Mesothelial cell of epicardium (in vitro differentiated cells): Measurements from ENCODE around the gene ZDHHC14. TPM values are rescaled to one million over a fixed set of nuclear protein-coding genes. Genes with fewer than 3 reads are reported as not detected.

Experiments
- DNase-seq, 2 experiments: peaks; one replicate each; pipeline ENCODE4 v3.0.0; 2021; ENCODE audit warnings: low spot score in 2 of 2; ENCODE audit not compliant: unreplicated experiment in 2 of 2
- H3K27ac Mint-ChIP-seq: 2 replicates; pipeline ENCODE4 v1.8.0; 2021; ENCODE audit warnings: mixed read lengths
- H3K27me3 Mint-ChIP-seq: 2 replicates; pipeline ENCODE4 v1.8.0; 2021; ENCODE audit warnings: low read depth, mixed read lengths
- H3K36me3 Mint-ChIP-seq: 2 replicates; pipeline ENCODE4 v1.8.0; 2021; ENCODE audit warnings: mixed read lengths
- H3K4me1 Mint-ChIP-seq: 2 replicates; pipeline ENCODE4 v1.8.0; 2021; ENCODE audit warnings: mixed read lengths
- H3K4me3 Mint-ChIP-seq: 2 replicates; pipeline ENCODE4 v1.8.0; 2021; ENCODE audit warnings: mild to moderate bottlenecking, moderate library complexity, mixed read lengths
- H3K9me3 Mint-ChIP-seq: 2 replicates; pipeline ENCODE4 v1.8.0; 2021; ENCODE audit warnings: mixed read lengths
- CTCF ChIP-seq: fragments of 200-600 bp; sonication (generic); IDR thresholded peaks from one replicate; pipeline ENCODE4 v1.5.0; 2021; ENCODE audit warnings: antibody characterized with exemption; ENCODE audit not compliant: unreplicated experiment
- total RNA-seq: library from RNA; stranded (reverse); gene quantifications from 3 replicates; pipeline ENCODE4 v1.2.1, GENCODE V29; 2021

The ZDHHC14 gene
- total RNA-seq, 1 donor from 2014 or later, result 11.3 TPM

GRCh38 chr6:157428427-157429202 is 47.6 kb downstream of the ZDHHC14 start:
- Mint-ChIP-seq H3K27me3 (peaks cover 18% of the 10 kb centered on the region), H3K4me1 (peaks cover 56% of the 10 kb centered on the region), H3K9me3 (no peaks in the 10 kb centered on the region), H3K36me3 (no peaks in the 10 kb centered on the region), H3K4me3 (no peak overlapping the region), H3K27ac (no peak overlapping the region)
- TF ChIP-seq CTCF, result no peak
- DNase-seq, result no peak

GRCh38 chr6:157429248-157429647 is 48.3 kb downstream of the ZDHHC14 start:
- no peaks in the 10 kb centered on the region for H3K36me3 Mint-ChIP-seq
- DNase-seq, result no peak
- H3K27ac Mint-ChIP-seq, result no peak overlapping the region
- no peak overlapping the region for H3K4me3 Mint-ChIP-seq
- TF ChIP-seq CTCF, result no peak
- H3K27me3 Mint-ChIP-seq, result peaks cover 18% of the 10 kb centered on the region
- no peaks in the 10 kb centered on the region for H3K9me3 Mint-ChIP-seq
- peaks cover 52% of the 10 kb centered on the region for H3K4me1 Mint-ChIP-seq

GRCh38 chr6:157430834-157431233 is 49.8 kb downstream of the ZDHHC14 start:
- Mint-ChIP-seq H3K27me3 (peaks cover 25% of the 10 kb centered on the region), H3K9me3 (no peaks in the 10 kb centered on the region), H3K4me3 (no peak overlapping the region), H3K27ac (no peak overlapping the region), H3K4me1 (peaks cover 40% of the 10 kb centered on the region), H3K36me3 (no peaks in the 10 kb centered on the region)
- TF ChIP-seq CTCF, result no peak
- no peak for DNase-seq

- Mint-ChIP-seq H3K4me1 (peaks cover 35% of the 10 kb centered on the region), H3K9me3 (no peaks in the 10 kb centered on the region), H3K27me3 (peaks cover 13% of the 10 kb centered on the region), H3K36me3 (no peaks in the 10 kb centered on the region), H3K27ac (peak overlapping the region; percentile 7), H3K4me3 (no peak overlapping the region)
- no peak for DNase-seq
- TF ChIP-seq CTCF, result no peak
These were observed 51.4 kb downstream of the ZDHHC14 start for GRCh38 chr6:157432231-157432891.

- Mint-ChIP-seq H3K4me1 (peaks cover 31% of the 10 kb centered on the region), H3K36me3 (no peaks in the 10 kb centered on the region), H3K9me3 (no peaks in the 10 kb centered on the region), H3K27ac (no peak overlapping the region), H3K4me3 (no peak overlapping the region), H3K27me3 (peaks cover 11% of the 10 kb centered on the region)
- no peak for TF ChIP-seq CTCF
- DNase-seq, result no peak
These were observed 51.9 kb downstream of the ZDHHC14 start for GRCh38 chr6:157432892-157433265.
